HFF-Myc (cell line): ENCODE results near the gene PTPN11.
"Not testable (repeated sequence)": the region's sequence is repeated elsewhere in the genome, so short reads cannot be mapped to it uniquely, and the experiment has no call there.

Experiments used
- DNase-seq: peaks from one replicate; pipeline ENCODE4 v3.0.0-alpha.2; 2011; ENCODE audit warnings: low read depth; ENCODE audit errors: extremely low read depth
- H3K4me3 ChIP-seq: replicated peaks from 2 replicates; pipeline ENCODE4 v1.5.1; 2011; ENCODE audit warnings: low read depth, mild to moderate bottlenecking, control low read depth, low read length
- TF ChIP-seq, protein P1 (sequence below): IDR thresholded peaks from 2 replicates; pipeline ENCODE4 v1.5.1; 2012; ENCODE audit warnings: mild to moderate bottlenecking, low read depth, low read length, control low read depth; ENCODE audit errors: missing control alignments

The PTPN11 gene

DNA sequence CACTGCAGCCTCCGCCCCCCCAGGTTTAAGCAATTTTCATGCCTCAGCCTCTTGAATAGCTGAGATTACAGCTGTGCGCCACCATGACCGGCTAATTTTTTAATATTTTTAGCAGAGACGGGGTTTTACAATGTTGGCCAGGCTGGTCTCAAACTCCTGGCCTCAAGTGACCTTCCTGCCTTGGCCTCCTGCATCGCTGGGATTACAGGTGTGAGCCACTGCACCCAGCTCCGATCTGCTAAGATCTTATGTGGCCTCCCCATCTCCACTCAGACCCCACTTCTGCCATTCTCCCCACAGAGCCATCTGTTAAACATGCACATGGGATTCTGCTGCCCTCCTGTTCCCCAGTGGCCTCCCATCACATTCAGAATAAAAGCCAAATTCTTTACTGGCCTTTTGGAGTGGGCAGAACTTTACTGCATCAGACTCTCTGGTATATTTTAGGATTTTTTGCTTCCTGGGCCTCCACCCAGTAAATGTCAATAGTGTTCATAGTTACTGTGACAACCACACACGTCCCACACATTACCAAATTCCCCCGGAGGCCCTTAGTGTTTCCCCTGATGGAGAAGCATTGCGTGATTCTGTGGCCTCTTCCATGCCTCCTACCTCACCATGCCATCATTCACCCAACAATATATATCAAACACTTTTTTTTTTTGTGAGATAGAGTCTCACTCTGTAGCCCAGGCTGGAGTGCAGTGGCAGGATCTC, 96.3 kb downstream of the PTPN11 start:
- no peak overlapping the region for H3K4me3 ChIP-seq
- no peak for DNase-seq
- TF ChIP-seq, protein P1, sequence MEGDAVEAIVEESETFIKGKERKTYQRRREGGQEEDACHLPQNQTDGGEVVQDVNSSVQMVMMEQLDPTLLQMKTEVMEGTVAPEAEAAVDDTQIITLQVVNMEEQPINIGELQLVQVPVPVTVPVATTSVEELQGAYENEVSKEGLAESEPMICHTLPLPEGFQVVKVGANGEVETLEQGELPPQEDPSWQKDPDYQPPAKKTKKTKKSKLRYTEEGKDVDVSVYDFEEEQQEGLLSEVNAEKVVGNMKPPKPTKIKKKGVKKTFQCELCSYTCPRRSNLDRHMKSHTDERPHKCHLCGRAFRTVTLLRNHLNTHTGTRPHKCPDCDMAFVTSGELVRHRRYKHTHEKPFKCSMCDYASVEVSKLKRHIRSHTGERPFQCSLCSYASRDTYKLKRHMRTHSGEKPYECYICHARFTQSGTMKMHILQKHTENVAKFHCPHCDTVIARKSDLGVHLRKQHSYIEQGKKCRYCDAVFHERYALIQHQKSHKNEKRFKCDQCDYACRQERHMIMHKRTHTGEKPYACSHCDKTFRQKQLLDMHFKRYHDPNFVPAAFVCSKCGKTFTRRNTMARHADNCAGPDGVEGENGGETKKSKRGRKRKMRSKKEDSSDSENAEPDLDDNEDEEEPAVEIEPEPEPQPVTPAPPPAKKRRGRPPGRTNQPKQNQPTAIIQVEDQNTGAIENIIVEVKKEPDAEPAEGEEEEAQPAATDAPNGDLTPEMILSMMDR, result no peak

- TF ChIP-seq, protein P1, result no peak
- no peak for DNase-seq
- no peak overlapping the region for H3K4me3 ChIP-seq
Observed at GRCh38 chr12:112515868-112516267, 97.1 kb downstream of the PTPN11 start.

GRCh38 chr12:112517730-112518364, 99.1 kb downstream of the PTPN11 start:
- TF ChIP-seq, protein P1, result no peak
- DNase-seq, result no peak
- H3K4me3 ChIP-seq, result no peak overlapping the region

GRCh38 chr12:112518365-112518735, 99.6 kb downstream of the PTPN11 start:
- DNase-seq, result no peak
- TF ChIP-seq, protein P1, result no peak
- H3K4me3 ChIP-seq, result no peak overlapping the region

- not testable (repeated sequence) for DNase-seq, H3K4me3 ChIP-seq
Observed at GRCh38 chr12:112519841-112520340, 101.1 kb downstream of the PTPN11 start.

DNA sequence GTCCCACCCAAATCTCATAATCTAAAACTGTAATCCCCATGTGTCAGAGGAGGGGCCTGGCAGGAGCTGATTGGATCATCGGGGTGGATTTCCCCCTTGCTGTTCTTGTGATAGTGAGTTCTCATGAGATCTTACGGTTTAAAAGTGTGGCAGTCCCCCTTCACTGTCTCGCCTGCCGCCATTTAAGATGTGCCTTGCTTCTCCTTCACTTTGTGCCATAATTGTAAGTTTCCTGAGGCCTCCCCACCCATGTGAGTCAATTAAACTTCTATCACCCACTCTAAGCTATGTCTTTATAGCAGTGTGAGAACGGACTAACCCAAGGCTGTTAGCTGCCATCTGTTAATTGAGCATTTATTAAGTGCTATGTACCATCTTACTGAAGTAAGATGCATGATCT, 105.1 kb downstream of the PTPN11 start:
- DNase-seq, result no peak
- TF ChIP-seq, protein P1, result no peak
- no peak overlapping the region for H3K4me3 ChIP-seq

DNA sequence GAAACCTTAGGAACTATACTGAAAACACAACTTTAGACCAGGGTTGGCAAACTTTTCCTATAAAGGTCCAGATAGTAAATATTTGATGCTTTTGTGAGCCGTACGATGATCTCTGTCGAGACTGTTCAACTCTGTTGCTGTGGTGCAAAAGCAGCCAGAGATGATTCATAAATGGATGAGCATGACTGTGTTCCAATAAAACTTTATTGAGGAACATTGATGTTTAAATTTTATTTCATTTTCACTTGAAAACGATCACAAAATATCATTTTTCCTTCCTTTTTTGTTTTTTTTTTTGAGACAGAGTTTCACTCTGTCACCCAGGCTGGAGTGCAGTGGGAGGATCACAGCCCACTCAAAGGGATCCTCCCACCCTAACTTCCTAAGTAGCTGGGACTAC, 105.5 kb downstream of the PTPN11 start:
- TF ChIP-seq, protein P1, result no peak
- H3K4me3 ChIP-seq, result no peak overlapping the region
- DNase-seq, result no peak
